Measurements from ENCODE around the gene HIVEP2.
A peak's percentile ranks its signal among the peaks of the same experiment; 100 is the strongest.
"Not testable (repeated sequence)": the region's sequence is repeated elsewhere in the genome, so short reads cannot be mapped to it uniquely, and the experiment has no call there.

The HIVEP2 gene, protein sequence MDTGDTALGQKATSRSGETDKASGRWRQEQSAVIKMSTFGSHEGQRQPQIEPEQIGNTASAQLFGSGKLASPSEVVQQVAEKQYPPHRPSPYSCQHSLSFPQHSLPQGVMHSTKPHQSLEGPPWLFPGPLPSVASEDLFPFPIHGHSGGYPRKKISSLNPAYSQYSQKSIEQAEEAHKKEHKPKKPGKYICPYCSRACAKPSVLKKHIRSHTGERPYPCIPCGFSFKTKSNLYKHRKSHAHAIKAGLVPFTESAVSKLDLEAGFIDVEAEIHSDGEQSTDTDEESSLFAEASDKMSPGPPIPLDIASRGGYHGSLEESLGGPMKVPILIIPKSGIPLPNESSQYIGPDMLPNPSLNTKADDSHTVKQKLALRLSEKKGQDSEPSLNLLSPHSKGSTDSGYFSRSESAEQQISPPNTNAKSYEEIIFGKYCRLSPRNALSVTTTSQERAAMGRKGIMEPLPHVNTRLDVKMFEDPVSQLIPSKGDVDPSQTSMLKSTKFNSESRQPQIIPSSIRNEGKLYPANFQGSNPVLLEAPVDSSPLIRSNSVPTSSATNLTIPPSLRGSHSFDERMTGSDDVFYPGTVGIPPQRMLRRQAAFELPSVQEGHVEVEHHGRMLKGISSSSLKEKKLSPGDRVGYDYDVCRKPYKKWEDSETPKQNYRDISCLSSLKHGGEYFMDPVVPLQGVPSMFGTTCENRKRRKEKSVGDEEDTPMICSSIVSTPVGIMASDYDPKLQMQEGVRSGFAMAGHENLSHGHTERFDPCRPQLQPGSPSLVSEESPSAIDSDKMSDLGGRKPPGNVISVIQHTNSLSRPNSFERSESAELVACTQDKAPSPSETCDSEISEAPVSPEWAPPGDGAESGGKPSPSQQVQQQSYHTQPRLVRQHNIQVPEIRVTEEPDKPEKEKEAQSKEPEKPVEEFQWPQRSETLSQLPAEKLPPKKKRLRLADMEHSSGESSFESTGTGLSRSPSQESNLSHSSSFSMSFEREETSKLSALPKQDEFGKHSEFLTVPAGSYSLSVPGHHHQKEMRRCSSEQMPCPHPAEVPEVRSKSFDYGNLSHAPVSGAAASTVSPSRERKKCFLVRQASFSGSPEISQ (N-terminal part only)

DNA sequence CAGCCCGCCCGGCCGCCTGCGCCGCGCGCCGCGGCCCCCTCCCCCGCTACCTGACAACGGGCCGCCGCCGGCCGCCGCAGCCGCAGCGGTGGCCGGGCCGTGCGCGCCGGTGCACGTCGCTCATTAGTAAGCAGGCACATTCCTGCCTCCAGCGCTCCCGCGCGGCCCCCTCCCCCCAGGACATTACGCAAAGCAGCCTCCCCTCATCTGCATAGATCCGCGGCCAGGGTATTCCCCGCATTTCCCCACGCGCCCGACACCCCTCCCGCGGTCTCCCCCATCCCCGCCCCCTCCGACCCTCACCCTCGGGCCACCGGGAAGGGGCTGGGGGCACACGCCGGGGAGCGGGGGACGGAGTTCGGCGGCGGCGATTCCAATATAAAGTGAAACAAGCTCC is at the start of gene HIVEP2:
TSS of gene HIVEP2 (minus strand) at position 128 of the 397 bp plus-strand sequence. CDS start 170,438 bp downstream, outside the sequence.
- DNase-seq: no peak

DNA sequence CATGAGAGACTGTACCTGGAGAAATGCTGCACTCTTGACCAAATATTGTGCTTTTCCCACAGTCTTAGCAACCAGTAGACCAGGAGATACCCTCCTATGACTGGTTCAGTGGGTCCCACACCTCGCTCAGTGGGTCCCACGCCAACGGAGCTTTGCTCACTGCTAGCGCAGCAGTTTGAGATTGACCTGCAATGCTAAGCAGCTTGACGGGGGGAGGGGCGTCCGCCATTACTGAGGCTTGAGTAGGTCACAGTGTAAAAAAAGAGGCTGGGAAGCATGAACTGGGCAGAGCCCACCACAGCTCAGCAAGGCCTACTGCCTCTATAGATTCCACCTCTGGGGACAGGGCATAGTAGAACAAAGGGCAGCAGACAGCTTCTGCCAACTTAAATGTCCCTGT is 49.0 kb upstream of the HIVEP2 start:
- DNase-seq: no peak

DNA sequence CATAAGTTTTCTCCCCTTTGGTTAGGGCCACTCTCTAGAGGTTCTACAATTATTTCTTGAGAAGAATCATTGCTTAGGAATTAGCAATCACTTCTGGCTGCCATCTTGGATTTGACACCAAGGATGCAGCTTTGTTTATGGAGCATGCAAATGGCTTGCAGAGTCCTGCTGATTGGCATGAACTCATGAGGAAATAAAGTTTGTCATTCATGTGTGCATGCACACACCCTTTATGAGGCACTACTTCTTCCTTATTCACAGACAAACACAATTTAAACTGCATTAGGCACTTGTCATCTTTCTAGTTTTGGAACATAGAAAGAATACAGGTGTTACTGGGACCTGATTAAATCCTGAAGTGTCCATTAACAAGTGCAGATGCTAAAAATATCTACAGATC is 42.5 kb upstream of the HIVEP2 start:
- no peak for DNase-seq

DNA sequence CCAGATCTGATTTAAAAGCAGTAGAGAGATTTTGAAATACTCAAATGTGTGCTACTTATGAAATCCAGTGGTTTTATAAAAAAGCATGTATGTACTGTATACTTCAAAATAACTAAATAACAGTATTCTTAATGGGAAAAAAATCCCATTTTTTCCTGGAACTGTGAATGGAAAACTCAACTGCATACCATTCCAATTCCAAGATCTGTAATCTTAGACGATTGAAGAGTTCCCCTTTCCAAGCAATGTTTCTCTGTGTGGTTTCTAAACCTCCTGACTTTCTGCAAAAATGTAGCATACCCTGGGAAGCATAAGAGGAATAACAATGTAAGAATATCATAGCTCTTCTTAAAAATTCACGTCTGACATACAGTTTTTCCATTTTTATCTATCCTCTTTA is 40.3 kb upstream of the HIVEP2 start:
- no peak for DNase-seq

DNA sequence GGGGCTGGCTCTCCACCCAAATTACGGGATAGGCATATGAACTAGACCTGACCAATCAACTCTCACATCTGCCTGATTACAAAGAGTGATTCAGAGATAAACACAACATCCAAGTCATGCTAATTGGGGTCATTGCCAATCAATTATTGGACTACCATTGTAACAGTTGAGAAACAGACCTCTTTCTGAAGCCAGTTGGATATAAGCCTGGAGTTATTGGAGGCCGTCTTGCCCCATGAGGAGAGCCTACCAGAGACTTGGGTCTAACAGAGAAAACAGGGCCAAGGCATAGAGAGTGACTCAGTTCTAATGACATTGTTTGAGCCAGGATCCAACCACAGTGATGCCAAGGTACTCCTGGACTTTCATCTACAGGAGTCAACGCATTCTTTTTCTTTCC is 39.4 kb upstream of the HIVEP2 start:
- no peak for DNase-seq

DNA sequence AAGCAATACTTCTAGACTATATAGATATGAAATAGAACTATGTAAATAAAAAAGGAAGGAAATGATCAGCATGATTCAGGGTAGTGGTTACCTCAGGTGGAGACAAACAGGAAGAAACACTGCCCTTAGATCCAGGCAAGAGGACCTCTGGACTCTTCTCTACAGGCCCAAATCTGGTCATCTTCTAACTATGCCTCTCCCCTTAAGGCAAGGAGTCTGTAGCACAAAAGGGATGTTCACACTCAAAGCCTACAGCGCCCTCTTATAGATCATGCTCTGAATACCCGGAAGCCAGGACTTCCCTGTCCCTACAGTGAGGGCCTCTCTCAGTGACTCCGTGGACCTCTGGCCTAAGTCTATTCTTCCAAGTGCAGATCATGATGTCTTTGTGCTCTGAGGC is 30.4 kb upstream of the HIVEP2 start:
- DNase-seq: no peak

DNA sequence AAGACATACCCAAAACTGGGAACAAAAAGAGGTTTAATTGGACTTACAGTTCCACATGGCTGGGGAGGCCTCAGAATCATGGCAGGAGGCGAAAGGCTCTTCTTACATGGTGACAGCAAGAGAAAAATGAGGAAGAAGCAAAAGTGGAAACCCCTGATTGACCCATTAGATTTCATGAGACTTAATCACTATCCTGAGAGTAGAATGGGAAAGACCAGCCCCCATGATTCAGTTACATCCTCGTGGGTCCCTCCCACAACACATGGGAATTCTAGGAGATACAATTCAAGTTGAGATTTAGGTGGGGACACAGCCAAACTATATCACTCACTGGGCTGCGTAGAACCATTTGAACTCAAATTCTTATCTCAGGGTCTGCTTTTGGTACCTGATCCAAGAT is 26.0 kb upstream of the HIVEP2 start:
- DNase-seq: not testable (repeated sequence)

DNA sequence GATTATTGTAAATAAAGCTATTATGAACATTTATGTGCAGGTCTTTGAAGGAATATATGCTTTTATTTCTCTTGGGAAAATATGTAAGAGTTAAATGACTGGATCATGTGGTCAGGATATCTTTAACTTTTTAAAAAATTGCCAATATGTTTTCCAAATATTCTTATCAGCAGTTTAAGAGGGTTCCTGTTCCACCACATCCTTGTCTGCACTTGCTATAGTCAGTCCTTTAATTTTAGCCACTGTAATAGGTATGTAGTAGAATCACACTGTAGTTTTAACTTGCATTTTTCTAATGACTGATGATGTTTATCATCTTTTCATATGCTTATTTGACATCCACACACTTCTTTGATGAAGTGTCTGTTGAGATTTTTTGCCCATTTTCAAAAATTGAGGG is 23.6 kb upstream of the HIVEP2 start:
- no peak for DNase-seq

DNA sequence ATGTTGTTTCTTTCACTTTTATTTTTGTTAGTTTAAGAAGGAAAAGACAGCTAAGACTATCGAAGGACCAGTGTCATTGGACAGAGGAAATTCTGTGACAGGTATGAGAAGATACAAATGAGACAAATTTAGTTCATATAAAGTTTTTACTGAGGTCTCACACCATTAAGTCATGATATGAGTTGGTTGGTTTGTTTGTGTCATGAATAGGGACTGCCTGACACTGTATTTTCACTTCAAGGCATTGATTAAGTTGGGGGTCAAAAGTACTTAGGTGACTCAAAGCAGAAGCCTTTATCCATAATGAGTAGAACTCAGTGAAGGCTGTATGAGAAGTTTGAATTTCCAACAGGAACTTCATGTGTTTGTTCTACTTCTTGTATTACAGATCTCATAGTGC is 21.3 kb upstream of the HIVEP2 start:
- no peak for DNase-seq

DNA sequence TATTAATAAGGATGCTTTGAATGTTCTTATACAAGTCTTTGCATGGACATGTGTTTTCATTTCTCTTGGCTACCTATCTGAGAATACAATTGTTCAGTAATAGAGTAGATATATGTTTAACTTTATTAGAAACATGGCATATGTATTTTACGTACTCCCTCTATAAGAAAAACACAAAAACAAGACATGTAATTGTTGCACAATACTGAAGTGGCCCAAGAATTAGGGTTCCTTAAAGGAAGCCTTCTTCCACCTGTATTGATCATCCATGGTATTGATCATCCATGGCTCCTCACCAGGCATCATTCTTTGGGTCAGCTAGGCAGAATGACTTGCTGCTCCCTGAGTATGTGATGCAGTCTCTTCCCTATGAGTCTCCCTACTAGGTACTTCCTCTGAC is 20.2 kb upstream of the HIVEP2 start:
- no peak for DNase-seq

DNA sequence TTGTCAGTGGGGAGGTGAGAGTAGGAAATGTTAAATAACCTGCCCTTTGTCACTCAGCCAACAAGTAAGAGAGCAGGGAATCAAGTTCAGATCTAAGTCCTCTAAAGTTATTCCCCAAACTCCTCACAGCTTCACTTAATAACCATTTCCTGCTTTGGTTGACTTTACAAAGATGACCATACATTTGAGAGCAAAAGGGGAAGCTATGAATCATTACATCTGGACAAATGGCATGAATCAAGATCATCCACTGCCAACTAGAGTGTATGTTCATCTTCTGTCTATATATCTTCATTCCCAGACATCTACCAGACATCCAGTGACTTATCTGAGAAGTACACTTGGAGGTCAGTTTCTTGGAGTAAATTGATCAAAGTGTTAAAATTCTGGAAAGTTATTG is 15.1 kb upstream of the HIVEP2 start:
- DNase-seq: no peak

DNA sequence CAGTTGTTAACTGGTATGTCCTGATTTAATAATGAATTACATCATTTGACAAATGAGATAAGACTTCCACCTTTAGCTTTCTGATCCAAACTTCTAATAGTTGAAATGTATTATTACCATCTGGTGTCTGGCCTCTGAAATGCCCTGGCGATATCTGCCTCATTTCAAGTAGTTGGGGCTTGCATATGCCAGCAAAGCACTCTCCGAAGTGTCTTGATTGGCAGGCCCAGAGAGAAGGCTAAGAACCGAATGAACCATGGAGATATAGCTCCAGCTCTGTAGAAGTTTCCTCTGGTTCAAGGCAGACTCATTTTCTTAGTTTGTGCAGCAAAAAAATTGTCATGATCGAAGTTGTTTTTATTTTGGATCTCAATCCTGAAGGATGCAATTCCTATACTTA is 13.4 kb upstream of the HIVEP2 start:
- DNase-seq: no peak

DNA sequence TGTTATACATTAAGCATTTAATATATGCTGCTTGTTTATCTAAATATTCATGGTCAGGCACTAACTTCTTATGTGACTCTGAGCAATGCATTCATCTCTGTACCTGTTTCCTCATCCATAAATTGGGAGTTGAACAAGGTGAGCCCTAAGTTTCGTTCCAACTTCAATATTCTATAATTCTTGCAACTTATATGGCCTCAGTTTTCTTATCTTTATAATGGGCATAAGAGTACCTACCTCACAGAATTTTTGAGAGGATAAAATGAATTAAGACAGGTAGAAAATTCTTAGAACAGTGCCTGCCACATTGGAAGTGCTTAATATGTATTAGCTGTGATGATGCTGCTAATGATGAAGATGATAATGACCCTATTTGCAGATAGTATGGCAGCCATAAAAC is 11.8 kb upstream of the HIVEP2 start:
- no peak for DNase-seq

DNA sequence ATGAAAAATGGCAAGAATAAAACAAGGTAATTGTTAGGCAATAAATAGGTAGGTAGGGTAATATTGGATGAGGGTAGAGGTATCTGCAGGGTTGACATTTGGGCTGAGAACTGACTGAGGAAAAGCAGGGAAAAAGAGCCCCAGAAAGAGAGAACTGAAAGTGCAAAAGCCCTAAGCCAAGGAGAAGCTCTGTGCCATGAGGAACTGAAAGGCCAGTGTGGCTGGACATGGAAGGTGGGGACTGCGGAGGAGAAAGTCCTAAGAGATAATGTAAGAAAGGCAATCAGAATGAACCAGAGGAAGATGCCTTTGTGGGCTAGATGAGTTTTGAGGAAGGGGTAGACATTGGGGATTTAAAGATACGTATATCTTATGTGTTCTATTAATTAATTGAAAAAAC is 9.9 kb upstream of the HIVEP2 start:
- DNase-seq: no peak

DNA sequence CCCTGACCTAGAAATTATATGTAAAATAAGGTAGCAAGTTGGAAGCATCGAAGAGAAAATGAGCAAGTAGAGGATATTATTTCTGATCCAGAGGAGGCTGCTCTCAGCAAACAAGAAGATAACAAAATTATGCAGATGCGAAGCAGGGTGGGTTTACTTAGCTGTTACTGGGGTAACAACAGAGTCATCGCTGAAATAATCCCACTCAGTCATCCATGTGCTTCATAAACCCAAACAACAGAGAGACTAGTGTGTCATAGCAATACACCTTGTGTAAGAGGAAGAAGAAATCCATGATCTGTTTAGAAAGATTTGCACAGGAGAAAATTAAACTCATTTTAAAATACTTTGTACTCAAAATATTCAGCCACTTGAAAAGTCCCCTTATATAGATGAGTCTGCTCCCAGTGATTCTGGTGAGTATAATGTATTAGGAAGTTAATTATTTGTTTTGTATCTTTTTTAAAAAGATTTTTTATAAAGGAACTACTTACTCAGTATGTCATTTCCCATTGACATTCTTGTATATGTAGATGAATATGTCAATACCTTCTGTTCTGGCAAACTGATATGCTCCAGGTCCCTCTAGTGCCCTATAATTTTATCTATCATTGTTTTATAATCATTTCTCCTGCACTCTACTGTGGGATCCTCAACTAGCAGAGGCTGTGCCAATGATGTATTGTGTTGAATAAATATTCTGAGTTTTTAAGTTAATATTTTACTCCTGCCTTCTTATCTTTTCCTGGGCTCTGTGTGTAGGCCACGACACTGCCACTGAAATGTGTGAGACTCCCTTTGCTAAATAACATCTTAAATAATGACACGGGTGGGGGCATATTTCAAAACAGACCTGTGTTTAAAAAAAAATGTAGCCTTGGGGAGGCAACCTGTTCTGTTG is 8.6 kb upstream of the HIVEP2 start:
- no peak for DNase-seq

DNA sequence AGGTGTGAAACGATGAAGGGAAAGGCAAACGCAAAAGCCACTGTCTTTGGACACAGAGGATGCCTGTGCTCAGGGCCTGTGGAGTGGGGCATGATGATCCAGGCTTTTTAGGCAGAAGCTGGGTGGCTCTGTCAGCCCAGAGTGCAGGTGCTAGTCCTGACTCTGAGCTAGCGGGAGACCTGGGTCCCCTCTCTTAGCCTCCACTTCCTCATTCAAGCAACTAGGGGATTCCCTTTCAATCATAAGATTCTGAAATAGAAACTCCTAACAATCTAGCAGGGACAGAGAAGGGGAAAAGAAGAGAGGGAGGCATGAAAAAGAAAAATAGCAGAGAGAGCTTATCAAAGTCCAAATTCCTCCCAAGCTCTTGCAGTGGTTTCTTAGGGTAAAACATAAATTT is 7.6 kb upstream of the HIVEP2 start:
- no peak for DNase-seq

DNA sequence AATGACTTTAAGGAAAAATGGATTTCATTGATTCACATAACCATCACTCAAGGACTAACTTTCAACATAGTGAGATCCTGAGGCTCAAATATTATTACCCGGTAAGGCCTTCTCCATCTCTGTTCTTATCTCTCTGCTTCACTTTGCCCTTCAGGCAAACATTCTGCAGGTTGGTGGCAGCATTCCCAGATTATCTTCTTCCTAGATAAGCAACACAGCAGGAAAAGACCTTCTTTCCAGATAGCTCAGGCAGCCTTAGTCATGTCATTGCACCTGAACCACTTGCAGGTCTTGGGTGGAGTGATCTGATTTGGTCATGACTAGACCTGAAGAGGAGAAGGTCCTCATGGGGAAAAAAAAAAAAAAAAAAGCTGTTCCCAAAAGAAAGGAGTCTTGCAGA is 5.3 kb upstream of the HIVEP2 start:
- no peak for DNase-seq

DNA sequence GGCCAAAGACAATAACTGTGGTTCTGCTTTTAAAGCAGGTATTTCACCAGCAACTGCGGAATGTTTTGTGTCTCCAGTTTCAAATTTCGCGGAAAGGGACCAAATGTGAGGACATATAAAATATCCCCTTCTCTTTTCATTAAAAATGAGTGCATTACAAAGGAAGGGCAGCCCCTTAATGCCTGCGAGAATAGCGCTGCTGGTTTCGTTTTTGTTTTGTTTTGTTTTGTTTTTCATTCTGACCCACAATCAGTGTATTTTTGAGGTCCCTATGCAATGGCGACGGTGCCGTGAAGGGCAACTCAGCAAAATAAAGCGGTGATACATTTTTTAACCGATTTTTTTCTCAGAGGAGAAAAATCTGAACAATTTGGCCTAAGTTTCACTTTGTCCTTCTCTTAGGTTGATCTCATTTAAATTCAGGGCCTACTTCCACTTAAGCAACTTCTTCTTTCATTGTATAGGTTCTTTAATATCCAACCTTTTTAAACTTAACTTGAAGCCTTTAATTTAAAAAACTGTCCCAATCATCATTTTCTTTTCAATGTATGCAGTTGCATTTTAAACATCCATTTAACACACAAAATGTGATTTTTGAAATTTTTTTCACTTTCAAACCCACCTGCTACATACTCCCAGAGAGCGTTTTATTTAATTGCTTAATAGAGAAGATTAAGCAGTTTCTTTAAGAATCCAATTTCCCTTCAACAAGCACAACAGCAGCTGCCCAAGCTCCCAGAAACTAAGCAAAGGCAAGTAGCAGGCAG is 2.9 kb upstream of the HIVEP2 start:
- DNase-seq: no peak

DNA sequence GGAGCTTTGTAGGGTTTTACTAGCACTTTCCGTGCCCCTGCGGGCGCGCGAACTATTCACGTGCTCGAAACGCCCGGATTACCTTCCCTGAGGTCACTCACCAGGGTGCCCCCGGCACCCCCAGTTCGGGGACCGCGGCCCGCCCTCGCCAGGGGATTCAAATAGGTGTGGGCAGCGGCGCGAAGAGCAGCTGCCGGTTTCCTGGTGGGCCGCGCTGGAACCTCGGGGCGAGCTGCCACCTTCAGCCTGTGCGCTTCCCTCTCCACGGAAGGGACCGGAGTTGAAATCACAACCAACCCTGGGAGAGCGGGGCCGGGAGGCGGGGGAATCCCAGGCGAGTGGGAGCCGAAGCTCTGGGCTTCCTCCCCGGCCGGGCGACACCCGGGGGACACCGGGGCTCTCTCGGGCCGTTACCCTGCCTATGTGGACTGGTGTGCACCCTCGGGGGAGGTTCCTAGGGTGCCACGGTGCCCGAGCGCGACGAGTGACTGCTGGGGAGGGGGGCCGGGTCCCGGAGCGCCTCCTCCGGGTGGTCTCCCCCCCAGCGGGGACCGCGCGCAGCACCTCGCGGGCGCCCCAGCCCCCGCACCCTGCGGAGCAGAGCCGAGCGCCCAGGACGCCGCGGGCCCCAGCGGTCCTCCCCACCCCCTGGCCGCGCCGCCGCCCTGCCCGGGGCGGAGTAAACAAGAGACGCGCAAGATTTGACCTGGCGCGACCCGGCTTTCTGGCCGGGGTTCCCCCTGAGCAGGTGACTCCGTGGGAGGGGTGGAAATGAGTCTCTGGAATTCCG is 2.1 kb upstream of the HIVEP2 start:
- DNase-seq: no peak

DNA sequence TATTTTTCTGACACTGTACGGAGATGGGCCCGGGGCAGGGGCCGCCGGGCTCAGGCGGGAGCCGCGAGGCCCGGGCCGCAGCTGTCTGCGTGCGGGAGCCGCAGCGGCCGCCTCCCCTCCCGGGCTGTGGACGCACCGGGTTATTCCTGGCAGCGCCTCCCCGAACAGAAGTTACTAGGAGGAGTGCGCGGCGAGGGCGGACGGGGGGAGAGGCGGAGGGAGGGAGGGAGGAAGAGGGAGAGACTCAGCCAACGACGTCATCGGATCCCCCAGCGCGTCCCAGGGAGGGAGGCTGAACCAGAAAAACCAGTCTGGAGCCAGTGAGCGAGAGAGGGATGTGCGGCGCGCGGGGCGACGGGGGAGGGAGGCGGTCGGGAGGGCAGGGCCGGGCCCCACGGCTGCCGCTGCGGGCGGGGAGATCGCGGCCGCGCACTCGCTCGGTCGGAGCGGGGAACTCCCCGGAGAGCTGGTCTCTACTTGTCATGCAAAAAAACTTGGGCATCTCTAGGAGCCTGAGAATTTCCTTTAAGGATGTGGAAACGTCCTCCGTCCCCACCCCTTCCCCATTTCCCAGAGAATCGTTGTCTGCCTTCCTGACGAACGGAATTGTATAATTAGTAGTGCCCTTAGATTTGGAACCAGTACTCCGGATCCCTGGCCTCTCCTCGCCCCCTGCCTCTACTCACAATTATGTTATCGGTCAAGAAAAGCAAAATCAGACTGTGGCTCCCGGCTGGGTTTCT is 1.4 kb upstream of the HIVEP2 start:
- DNase-seq: peak; percentile 83
